GM19328 (cell line): ENCODE results near the gene C2CD4C.
"Not testable (repeated sequence)": the region's sequence is repeated elsewhere in the genome, so short reads cannot be mapped to it uniquely, and the experiment has no call there.

ENCODE experiments used
- ATAC-seq: cut with Tn5 transposase; IDR thresholded peaks from one replicate; pipeline ENCODE4 v1.9.1; 2021; ENCODE audit warnings: mild to moderate bottlenecking, moderate library complexity; ENCODE audit not compliant: unreplicated experiment

C2CD4C gene

DNA sequence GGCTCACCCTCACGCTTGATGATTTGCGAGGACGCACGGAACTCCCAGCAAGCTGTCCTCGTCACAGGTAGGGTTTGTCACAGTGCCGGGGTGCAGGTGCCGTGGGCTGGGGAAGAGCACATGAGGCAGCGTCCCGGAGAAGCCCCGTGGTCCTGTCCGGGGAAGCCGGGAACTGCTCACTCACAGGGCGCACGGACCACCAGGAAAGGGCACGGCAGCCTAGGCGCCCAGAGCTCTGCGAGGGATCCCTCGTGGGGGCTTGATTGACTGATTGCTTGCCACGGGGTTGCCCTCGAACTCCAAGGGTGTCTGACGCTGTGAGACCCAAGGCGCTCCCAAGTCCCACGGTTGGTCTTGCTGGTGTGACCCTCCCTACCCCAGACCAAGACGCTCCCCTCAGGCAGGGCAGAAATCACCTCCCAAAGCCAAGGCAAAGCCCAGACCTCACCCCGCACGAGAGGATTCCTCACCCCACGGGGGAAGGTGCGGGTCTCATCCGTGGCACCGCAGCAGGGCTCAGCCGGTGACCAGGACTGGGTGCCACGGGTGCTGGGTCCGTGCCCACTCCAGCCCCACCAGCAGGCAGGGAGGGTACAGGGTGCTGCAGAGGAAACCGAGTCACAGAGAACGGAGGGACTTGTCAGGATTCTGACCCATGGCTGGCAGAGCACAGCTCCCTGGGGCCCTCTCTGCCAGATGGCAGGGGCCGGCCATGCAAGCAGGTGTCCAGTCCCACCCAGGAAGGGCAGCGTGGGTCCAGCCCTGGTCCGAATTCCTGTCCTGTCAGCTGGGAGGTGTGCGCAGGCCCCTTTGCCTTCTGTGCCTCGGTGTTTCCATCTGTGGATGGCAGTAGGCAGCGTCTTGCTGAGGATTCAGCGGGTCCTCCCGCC is 7.7 kb downstream of the C2CD4C start:
- no peak for ATAC-seq

GRCh38 chr19:399370-399769 is 9.6 kb downstream of the C2CD4C start:
- no peak for ATAC-seq

- no peak for ATAC-seq
These were observed 10.2 kb downstream of the C2CD4C start for GRCh38 chr19:398719-399118.

GRCh38 chr19:397941-398706 is 10.8 kb downstream of the C2CD4C start:
- no peak for ATAC-seq

- ATAC-seq = no peak
These were observed 11.6 kb downstream of the C2CD4C start for GRCh38 chr19:397321-397720.

DNA sequence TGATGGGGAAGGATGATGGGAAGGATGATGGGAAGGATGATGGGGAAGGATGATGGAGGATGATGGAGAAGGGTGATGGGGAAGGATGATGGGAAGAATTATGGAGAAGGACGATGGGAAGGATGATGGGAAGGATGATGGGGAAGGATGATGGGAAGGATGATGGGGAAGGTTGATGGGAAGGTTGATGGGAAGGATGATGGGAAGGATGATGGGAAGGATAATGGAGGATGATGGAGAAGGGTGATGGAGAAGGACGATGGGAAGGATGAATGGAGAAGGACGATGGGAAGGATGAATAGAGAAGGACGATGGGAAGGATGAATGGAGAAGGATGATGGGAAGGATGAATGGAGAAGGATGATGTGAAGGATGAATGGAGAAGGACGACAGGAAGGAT is 13.5 kb downstream of the C2CD4C start:
- ATAC-seq = no peak

DNA sequence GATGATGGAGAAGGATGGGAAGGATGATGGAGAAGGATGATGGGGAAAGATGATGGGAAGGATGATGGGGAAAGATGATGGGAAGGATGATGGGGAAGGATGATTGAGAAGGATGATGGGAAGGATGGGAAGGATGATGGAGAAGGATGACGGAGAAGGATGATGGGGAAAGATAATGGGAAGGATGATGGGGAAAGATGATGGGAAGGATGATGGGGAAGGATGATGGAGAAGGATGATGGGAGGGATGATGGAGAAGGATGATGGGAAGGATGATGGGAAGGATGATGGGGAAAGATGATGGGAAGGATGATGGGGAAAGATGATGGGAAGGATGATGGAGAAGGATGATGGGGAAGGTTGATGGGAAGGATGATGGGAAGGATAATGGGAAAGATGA is 14.1 kb downstream of the C2CD4C start:
- not testable (repeated sequence) for ATAC-seq

GRCh38 chr19:393560-393959 is 15.4 kb downstream of the C2CD4C start:
- ATAC-seq = not testable (repeated sequence)

DNA sequence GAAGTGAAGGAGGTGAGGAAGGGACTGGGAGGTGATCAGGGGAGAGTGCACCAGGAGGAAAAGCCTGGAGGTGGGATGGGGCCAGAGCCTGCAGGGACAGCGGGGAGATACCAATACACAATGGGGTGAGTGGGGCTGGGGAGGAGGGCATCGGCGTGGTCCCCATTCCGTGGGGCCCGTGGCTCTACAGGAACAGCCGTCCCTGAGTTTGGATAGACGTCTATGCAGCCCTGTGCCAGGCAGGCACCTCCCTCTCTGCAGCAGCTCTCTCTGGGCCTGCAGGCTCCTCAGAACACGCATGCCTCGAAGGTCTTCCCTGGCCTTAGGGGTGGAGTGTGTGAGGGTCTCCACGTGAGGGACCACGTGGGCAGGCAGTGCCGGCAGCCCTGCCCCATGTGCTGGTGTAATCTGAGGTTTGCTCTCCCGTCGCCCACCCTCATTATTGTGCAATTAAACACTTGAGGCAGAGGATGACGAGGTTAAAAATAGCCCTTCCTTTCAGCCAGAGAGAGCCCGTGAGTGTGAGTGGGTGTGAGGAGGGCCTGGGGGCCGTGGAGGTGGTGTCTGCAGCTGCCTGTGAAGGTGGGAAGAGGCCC is 16.5 kb downstream of the C2CD4C start:
- no peak for ATAC-seq

DNA sequence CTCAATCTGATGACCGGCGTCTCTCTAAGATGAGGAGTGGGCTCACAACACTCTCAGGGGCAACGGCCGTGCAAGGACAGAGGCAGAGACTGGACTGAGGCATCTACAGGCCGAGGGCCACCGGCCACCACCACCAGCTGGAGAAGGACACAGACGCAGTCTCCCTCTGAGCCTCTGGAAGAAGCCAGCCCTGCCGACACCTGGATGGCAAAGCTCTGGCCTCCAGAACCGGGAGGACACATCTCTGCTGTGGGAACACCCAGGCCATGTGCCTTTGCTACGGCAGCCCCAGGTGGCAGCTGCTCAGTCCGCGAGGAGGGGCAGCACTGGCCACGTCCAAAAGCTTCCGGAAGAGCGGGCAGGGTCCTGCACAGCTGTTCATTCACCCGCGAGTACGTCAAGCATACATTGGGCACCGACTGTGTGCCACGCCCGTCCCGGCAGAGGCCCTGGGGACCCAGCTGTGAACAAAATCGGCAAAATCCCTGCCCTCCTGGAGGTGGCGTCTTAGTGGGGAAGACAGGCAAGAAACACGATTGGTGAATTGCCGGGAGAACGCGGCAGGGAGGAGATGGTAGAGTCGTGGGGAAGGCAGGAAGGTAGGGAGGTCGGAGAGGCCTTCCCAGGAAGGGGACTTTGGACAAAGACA is 17.1 kb downstream of the C2CD4C start:
- no peak for ATAC-seq

DNA sequence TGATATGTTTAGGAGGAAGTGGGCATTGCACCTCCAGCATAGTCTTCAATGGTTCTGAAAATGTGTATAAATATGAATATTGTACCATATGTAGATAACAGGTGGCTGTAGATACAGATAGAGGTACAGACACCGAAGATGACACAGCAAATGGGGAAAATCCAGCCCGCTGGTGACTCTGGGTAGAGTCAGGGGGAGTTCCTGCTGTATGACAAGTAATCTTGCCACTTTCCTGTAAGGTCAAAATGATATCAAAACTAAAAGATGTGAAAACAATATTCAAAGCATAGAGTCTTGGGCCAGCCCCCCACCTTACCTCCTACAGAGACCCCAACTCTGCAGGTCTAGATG is 17.8 kb downstream of the C2CD4C start:
- no peak for ATAC-seq

- no peak for ATAC-seq
These were observed 18.4 kb downstream of the C2CD4C start for GRCh38 chr19:390386-391206.

DNA sequence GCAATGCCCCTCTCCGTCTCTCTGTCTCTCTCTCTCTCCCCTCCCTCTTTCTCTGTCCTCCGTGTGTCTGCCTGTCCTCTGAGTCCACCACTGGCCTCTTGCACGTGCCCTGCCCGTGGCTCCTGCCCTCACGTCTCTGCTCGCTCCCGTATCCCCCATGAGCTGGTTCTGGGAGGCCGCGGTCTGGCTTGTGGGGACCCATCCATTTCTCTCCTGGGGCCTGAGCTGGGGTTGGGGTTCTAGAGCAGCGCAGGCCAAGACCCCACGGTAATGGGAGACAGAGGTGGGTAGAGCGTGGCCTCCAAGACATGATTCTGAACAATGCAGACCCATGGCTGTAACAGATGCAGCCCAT is 19.0 kb downstream of the C2CD4C start:
- no peak for ATAC-seq

- ATAC-seq = no peak
These were observed 19.6 kb downstream of the C2CD4C start for GRCh38 chr19:389255-389934.

- no peak for ATAC-seq
These were observed 20.3 kb downstream of the C2CD4C start for GRCh38 chr19:388691-389090.

GRCh38 chr19:387777-388176 is 21.2 kb downstream of the C2CD4C start:
- no peak for ATAC-seq

DNA sequence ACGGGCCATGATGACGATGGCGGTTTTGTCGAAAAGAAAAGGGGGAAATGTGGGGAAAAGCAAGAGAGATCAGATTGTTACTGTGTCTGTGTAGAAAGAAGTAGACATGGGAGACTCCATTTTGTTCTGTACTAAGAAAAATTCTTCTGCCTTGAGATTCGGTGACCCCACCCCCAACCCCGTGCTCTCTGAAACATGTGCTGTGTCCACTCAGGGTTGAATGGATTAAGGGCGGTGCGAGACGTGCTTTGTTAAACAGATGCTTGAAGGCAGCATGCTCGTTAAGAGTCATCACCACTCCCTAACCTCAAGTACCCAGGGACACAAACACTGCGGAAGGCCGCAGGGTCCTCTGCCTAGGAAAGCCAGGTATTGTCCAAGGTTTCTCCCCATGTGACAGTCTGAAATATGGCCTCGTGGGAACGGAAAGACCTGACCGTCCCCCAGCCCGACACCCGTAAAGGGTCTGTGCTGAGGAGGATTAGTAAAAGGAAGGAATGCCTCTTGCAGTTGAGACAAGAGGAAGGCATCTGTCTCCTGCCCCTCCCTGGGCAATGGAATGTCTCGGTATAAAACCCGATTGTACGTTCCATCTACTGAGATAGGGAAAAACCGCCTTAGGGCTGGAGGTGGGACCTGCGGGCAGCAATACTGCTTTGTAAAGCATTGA is 22.2 kb downstream of the C2CD4C start:
- ATAC-seq = not testable (repeated sequence)

GRCh38 chr19:386189-386588 is 22.8 kb downstream of the C2CD4C start:
- not testable (repeated sequence) for ATAC-seq

DNA sequence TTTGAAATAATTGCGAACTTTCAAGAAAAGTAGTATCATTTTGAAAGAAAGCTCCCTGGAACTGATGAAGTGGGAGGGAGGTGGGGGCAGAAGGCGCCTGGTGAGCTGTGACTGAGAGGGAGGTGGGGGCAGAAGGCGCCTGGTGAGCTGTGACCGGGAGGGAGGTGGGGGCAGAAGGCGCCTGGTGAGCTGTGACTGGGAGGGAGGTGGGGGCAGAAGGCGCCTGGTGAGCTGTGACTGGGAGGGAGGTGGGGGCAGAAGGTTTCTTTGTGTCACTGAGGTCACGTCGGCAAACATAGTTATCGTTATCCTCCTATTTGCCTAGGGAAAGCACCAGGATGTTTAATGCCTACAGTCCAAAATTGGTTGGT is 24.2 kb downstream of the C2CD4C start:
- ATAC-seq = no peak
